T-helper 2 cell treated with Interferon-gamma antibody and Interleukin-4, amounts not matched to agents 100 ng/mL and 5 ng/mL, for 36 hours (primary cell): Measurements from ENCODE around the gene PTPRD. TPM values are rescaled to one million over a fixed set of nuclear protein-coding genes. Genes with fewer than 3 reads are reported as not detected.

Experiments
- intact Hi-C: fragments of 100-400 bp; cut with micrococcal nuclease; formaldehyde crosslinking; loops from one replicate; pipeline ENCODE4 v1.15.1; 2023
- total RNA-seq: library from RNA; stranded (reverse); gene quantifications from 2 replicates; pipeline ENCODE4 v1.2.3, GENCODE V29; 2022

The PTPRD gene
- total RNA-seq, 1 donor from 2014 or later: not detected

DNA sequence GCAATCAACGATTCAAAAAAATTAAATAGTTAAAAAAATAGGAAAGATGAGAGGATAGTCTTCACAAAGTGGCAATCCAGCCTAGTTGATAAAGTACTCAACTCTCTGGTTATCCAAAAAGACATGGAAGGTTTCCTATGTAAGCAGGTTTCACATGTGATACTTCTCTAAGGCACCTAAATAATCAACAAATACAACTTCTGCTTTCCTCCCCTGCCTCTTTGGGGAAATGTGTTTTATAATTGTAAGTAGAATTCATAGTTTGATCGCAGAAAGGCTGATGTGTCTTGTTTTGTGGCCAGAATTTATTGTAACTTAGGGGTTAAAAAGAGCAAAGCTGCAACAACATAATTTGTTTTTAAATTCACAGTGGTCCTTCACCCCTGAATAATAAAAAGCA is 1957.7 kb downstream of the PTPRD start:
- intact Hi-C loops: no loop called here

DNA sequence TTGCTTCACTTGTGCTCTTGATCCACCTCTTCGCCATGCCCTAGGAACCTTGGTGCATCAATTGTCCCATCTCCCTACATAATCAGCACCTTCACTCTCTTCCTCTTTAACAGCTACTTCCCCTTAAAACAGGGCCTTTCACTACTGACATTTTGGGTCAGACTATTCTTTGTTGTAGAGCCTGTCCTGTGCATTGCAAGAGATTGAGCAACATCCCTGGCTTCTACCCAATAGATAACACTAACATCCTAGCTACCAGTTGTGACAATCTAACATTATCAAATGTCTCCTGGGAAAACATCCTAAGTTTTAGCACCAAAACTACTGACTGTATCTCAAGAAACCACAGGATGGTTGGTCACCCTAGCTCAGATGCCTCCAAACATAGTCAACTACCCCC is 1958.9 kb downstream of the PTPRD start:
- intact Hi-C loops: no loop called here

DNA sequence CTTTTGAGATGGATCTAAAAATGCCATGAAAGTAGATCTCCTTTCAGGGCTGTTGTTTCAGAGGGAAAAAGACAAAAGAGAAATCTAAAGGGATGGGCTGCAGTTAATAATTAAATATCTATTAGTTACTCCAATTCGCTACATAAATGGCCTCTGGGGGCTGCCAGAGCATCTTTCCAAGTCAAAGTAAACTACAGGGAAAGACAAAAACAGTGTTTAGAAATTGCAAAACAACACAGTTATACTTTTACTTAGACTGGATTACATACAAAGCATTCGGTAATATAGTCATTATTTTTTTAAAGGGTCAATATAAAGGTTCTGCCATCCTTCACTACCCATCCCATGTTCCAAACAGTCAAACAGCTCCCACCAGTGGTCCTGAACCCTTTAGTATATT is 1959.7 kb downstream of the PTPRD start:
- intact Hi-C loops: no loop called here

DNA sequence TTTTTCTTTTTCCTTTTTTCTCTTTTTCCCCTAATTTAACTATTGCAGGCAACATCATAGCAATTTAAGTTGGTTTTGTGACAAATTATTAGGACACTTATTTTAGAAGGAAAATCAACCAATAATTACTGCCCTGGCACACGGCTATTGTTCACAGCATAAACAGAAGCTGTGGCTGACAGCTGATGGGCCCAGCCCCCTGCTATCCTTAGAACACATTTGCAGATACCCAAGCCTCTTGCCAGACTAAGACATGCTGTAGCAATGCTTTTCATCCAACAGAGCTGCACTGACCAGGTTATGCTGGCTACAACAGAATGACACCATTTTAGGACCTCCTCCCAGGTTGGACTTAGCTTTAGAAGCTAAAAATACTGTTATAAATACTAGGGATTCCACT is 1960.5 kb downstream of the PTPRD start:
- intact Hi-C loops: no loop called here

DNA sequence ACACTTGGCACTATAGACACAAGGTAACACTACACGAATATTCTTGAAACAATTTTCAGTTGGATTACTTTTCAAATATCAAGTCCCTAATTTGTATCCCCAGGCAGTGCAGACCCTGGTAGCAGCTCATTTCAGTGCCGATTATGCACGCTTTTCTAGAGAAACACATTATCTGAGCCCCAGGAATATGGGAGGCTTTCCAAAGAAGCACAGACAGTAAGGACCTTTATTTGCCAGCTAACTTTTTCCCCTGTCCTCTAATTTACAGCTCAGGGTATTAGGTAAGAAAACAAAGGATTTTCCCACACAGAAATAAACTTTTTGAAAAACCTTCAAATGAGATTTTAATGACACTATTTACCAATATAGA is 1961.0 kb downstream of the PTPRD start:
- intact Hi-C loops: no loop called here

DNA sequence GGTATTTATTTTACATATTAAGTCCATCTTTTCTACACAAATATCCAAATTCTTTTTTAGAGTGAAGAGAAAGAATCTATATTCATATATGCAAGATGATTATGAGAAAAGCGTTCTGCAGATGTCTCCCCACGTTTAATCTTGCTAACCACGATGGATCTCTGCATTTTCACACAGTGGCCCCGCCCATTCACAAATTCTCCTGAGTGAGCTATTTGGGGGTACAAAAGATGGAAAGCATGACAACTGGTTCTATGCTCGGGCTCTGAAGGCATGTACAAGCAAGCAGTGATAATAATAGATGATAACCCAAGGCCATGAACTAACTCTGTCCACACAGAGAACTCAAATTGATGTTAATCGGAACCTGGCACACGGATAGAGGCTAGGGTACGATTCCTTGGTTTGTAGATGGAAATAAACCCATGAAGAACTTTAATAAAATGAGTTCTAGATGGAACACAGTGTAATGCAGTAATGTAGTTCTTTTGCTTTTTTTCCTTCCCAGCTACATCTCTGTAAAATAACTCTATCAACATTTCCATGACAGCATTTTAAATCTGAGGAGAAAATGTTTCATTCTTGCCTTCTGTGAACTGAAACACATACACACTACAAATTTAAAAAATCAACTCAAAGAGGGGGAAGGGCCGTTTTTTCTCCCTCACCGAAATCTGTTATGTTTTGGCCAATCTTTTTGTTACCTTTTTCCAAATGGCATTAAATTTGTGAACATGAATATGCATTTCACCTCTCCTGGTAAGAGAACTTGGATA is 1961.5 kb downstream of the PTPRD start:
- intact Hi-C loops: no loop called here

DNA sequence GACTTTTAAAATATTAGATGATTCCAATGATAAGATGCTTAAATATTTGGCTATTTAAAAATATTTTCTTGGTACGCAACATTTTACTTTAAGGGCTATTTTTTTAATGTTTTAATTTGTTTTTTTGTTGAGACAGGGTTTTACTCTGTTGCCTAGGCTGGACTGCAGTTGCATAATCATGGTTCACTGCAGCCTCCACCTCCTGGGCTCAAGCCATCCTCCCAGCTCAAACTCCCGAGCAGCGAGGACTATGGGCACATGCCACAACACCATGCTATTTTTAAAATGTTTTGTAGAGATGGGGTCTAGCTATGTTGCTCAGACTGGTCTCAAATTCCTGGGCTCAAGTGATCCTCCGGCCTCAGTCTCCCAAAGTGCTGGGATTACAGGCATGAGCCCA is 1963.0 kb downstream of the PTPRD start:
- intact Hi-C loops: no loop called here

DNA sequence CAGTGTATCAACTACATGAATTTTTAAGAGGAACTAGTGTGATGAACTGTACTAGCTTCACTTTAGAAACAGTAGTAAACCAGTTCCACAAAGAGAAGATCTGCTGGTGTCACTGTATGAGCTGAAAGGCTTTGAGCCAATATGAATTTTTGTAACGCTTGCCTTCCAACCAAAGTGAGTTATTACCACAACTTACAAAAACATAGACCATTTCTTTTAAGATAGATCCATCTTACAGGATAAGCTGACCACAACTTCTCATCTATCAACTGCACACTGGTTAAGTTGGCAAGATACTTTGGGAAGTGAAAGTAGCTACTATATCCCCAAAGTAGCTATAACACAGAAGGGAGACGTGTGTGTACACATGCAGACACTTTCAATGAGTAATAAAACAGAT is 1963.6 kb downstream of the PTPRD start:
- intact Hi-C loops: no loop called here

DNA sequence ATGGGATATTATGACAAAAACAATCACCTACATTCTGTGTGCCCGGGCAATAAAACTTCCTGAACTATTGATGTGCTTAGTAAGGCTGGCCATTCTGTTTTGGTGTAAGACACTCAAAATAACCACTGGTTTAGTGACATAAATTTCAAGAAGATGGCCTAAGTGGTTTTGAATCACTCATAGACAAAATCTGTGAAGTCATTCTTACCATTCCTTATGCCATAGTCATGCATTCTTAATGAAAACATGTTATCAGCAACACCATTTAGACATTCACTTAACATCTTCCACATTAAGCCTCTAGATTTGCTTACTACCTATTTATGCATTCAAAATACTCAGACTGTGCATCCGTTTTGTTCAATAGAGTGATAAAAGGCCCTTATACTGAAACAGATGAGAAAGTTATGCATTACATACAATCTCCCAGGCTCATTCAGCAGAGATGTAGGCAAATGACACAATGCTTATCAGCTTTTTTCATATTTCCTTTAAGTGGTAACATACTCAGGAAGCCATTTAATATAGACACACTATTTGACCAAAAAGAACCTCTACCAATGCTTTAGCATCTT is 1964.4 kb downstream of the PTPRD start:
- intact Hi-C loops: no loop called here

DNA sequence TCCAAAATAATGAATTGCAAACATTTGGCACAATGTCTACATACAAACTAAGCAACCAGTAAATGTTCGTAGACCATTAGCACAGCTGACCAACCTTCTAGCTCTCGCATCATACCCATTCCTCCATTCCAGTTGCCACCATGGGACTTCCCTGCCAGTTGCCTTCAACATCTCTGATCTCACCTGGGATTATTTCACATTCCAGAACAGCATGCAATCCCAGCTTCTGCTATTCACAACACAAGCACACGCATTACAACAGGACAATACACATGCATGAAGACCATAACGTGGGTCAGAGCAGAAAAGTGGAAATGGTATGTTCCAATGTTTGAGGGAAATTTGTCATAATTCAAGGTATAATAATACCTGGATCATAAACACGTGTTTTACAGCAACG is 1965.0 kb downstream of the PTPRD start:
- intact Hi-C loops: no loop called here

DNA sequence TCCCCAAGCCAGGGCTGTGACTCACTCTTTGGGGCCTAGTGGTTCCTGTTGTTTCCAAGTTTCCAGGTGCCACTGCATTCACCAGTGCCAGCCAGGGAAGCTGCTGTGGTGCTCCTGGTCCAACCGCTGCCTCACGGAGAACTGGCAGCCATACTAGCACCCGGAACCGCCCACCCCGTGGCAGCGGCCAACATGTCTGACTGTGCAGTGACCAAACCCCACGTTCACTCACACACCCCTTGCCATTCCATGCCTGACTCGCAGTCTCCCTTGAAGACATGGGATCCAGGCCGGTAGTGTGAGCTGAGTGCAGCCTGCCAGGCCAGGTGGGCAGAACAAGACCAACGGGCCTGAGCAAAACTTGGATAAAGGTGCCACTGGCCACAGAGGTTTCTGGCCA is 1968.2 kb downstream of the PTPRD start:
- intact Hi-C loops: no loop called here

DNA sequence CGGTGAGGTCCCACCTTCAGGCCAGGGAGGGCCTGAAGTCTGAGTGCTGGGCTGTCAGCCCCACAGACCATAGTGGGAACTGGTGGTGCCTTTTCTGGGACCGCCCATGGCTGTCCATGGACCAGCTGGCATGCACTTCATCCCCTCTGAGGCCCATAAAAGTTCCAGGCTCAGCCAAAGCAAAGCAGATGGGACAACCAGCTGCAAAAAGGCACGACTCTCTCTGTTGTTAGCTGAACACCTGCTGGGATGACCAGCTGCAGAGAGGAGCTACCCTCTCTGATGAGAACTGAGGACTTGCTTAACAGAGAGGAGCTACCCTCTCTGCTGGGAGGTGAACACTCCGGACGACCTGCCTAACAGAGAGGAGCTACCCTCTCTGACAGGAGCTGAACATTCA is 1968.9 kb downstream of the PTPRD start:
- intact Hi-C loops: no loop called here

DNA sequence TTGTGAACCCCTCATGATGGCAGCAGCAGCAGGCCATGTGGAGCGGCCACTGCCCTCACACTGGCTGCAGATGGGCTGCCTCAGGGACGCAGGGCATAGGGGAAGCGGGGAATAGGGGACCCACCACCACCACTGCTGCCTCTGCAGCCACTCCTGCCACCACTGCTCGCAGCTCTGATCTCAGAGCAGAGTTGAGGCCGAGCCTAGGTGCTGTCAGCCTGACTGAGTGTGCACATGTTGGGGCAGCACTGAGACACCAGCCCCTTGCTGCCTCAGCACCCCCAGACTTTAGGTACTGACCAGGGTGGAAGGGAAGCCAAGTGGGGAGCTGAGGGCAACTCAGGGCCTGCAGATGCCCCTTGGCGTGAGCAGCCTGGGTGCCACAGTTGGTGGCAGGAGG is 1969.3 kb downstream of the PTPRD start:
- intact Hi-C loops: no loop called here

DNA sequence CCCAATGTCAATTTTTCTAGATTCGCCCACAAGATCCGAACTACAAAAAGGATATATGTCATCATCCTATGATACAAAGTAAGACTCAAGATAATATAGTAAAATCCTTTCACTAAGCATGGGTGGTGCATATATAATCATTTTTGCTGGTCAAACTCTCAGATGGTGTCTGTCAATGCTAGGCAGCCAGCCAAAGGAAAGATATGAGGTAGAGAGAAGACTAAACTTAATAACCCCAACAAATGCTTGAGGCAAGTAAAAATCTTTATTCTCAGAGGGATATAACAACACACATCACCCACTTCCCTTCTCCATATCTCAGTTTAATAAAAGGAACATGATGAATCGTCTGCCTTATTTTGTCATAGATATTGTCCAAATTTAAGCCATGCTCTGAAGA is 1972.0 kb downstream of the PTPRD start:
- intact Hi-C loops: no loop called here

DNA sequence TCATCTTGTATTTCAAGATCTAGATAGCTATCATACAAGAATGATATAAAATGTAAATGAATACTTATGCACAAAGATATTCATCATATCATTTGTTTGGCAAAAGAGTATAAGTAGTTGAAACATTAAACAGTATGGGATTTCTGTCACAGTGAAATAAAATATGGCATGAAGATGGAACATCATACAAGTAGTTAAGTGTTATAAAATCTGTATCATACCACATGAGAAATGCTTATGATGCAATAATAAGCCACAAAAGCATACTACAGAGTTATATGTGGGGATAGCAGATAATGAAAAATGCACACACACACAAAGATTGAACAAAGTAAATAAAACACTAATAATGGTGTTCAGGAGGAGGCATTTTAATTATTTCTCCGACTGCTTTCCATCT is 1975.2 kb downstream of the PTPRD start:
- intact Hi-C loops: no loop called here

DNA sequence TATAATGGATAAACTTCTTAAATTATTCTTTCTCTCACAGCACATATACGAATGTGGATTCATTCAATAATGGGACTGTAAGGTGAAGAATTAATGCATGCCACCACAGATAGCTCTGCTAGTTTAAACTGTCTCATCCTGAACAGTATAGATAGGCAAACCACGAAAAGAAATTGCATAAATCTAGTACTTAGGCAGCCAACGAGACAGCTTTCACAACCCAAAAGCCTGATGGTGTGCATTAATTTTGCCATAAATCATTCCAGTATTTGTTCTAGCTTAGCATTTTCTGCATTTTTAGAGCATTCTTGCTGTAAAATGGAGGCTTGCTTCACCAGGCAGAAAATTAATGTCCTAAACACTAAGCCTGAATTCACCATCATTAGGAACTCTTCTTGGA is 1979.0 kb downstream of the PTPRD start:
- intact Hi-C loops: no loop called here

DNA sequence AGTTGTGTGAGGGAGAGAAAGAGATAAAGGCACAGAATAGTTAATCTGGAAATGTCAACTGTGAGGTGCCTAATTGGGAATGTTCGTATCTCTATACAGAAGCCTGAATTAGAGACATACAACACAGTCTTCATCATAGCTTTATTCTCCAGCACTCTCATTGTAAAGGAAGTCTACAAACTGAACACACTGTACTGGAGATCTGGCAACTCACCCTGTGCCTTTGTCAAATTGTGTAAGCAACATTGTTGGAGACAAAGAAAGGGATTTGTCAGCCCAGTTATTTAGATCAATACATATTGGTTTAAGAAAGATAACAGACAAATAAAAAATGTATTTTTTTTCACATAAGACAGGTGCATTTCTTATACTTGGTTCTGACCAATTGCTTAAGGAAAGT is 1980.3 kb downstream of the PTPRD start:
- intact Hi-C loops: no loop called here

DNA sequence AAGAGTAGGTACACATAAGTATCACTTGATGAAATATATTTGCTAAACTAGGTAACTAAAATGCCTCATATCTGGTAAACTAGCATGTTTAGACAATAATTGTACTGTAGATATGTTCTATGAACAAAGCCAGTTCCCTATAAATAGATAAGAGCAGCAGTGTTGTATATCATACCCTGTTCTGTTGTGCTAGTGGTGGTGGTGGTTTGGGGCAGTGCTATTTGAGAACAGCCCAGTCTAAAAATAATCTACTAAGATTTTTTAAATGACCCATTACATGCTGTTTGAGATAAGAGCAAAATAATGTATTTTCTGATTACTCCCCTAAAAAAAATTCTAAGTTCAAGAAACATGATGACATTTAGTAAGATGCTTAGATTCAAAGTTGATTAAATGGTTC is 1984.0 kb downstream of the PTPRD start:
- intact Hi-C loops: no loop called here

DNA sequence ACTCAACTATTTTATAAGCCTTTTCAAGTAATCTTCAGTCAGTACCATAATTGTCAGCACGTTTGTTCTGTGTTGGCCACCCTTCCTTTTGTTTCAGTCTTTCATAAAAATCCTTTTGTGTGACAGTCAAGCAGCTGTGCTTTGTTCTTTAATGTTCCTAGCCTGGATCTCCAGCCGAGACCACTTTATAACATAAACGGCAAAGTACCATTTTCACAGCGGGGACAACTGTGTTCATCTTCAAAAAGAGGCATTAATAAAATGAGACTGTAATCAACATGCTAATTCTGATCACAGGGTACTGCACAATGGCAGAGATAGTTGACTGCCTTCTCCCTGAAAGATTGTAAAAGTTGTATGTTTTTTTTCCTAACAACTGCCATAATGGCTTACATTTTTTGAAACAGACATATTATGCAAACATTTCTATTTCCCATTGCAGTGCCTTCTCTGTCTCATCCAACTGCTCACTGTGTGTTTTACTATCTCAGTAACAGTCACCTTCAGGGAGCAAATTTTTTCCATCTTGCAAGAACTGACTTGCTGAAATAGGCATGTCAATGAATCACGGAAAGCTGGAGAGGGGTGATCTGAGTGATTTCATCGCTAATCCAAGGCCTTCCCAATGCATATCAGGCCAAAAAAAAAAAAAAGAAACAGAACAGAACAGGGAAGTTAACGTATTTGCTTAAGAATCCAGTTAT is 1984.7 kb downstream of the PTPRD start:
- intact Hi-C loops: no loop called here

DNA sequence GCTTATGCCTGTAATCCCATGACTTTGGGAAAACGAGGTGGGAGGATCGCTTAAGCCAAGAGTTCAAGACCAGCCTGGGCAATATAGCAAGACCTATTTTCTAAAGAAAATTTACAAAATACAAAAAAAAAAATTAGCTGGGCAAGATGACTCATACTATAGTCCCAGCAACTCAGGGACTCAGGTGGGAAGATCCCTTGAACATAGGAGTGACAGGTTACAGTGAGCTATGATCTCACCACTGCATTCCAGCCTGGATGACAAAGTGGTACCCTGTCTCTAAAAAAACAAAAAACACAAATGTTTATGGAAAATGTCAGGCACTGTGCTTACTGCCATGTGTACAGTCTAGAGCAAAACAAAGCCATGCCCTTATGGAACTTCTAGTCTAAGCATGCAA is 1989.9 kb downstream of the PTPRD start:
- intact Hi-C loops: no loop called here

DNA sequence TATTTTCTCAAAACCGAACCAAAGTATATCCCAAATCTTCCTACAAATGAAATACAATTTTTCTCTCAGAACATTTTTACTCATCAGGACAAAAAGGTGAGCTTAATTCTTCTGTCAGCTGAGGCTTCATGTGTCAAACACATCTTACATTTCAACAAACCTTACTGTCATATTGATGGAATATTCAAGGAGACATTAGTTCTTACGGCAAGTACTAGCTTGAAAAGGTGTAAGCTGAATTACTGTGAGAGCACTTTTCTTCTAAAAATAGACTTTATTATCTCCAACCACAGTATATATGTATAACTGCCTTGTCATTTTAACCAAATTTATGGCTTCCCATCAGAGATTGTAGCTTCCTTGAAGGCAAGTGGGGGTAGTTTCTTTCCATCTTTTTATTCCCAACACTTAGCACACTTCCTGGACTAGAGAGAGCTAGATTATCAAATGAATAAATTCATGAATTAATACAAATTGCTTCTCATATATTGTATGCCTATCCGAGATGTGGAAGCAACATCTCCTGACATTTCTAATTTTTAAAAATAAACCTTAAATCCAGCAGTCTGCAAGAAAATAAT is 1990.5 kb downstream of the PTPRD start:
- intact Hi-C loops: no loop called here

DNA sequence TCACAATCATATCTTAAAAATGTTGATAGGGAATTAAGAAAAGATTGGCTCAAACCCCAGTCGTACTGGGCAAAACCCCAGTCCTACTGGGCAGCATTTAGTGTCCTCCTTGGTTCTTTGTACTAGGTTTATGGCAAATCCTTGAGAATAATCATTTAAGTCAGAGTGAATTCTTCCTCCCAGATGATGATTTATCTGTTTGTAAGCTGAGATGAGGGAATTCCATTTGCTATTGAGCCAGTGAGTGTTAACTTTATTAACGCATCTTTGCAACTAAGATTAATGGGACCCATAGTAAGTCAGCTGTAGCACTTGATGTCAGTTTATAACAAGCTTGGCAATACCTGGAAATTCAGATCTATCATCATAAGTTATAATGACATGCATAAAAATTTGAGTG is 1991.4 kb downstream of the PTPRD start:
- intact Hi-C loops: no loop called here

DNA sequence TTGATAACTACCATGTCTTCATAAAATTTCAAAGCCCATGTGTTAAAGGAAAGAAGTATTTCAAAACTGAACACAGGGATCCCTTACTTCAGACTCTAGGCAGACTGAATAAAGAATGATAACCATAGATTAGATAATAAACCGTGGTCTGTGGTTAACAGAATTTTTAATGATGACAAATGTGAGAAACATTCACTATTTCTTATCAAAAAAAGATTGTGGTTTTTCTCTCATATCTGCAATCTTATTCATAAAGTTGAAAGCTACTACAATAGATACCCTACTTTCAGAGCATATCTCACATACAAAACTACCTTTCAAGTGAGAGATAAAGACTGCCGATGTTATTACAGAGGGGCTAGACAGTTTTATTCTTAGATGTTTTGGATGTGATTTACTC is 1996.4 kb downstream of the PTPRD start:
- intact Hi-C loops: no loop called here
